Measurements from ENCODE around the gene FOXP4. TPM values are rescaled to one million over a fixed set of nuclear protein-coding genes. Genes with fewer than 3 reads are reported as not detected.
A peak's percentile ranks its signal among the peaks of the same experiment; 100 is the strongest.

Gene FOXP4
- total and polyA plus RNA-seq, 2 of the 13 experiments (the other 11 are each of a cell fraction or from before 2014, with no cell fraction given), result 11.0 to 12.4 TPM

DNA sequence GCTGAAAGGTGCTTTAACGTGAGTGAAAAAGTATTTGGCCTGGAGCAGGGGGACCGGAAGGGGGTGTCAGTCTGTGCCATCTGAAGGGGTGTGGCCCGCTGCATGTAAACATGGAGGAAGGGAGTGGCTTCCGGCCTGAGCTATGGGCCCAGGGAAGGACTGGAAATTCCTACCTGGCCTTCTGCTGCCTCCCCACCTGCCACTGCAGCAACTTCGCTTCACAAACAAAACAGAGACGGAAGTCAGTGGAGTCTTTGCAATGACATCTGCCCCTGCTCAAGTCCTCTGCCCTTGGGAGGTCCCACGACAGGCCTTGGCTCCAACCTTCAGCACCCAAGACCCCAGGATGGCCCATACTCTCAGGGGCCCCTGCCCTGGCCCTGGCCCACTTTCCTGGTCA is 28.1 kb upstream of the FOXP4 start (continued):
- no peak for TF ChIP-seq RFX5 (IDR thresholded peaks at IDR 0.05; ENCODE audit: low read depth, low read length)
- TF ChIP-seq NFKB2 (CRISPR knock-in tag; IDR thresholded peaks at IDR 0.05; ENCODE audit: borderline replicate concordance), result peak; percentile 49; the same call in 1 of the 2 replicates
- TF ChIP-seq, protein P1, sequence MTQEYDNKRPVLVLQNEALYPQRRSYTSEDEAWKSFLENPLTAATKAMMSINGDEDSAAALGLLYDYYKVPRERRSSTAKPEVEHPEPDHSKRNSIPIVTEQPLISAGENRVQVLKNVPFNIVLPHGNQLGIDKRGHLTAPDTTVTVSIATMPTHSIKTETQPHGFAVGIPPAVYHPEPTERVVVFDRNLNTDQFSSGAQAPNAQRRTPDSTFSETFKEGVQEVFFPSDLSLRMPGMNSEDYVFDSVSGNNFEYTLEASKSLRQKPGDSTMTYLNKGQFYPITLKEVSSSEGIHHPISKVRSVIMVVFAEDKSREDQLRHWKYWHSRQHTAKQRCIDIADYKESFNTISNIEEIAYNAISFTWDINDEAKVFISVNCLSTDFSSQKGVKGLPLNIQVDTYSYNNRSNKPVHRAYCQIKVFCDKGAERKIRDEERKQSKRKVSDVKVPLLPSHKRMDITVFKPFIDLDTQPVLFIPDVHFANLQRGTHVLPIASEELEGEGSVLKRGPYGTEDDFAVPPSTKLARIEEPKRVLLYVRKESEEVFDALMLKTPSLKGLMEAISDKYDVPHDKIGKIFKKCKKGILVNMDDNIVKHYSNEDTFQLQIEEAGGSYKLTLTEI (CRISPR knock-in tag; conservative IDR thresholded peaks at IDR 0.05), result no peak
- no peak for TF ChIP-seq ZNF790 (CRISPR knock-in tag; IDR thresholded peaks at IDR 0.05; ENCODE audit: borderline replicate concordance)
- peak; percentile 56; the same call in 1 of the 2 replicates for TF ChIP-seq YEATS4 (CRISPR knock-in tag; IDR thresholded peaks at IDR 0.05; ENCODE audit: borderline replicate concordance)
- TF ChIP-seq, protein P2, sequence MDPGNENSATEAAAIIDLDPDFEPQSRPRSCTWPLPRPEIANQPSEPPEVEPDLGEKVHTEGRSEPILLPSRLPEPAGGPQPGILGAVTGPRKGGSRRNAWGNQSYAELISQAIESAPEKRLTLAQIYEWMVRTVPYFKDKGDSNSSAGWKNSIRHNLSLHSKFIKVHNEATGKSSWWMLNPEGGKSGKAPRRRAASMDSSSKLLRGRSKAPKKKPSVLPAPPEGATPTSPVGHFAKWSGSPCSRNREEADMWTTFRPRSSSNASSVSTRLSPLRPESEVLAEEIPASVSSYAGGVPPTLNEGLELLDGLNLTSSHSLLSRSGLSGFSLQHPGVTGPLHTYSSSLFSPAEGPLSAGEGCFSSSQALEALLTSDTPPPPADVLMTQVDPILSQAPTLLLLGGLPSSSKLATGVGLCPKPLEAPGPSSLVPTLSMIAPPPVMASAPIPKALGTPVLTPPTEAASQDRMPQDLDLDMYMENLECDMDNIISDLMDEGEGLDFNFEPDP (CRISPR knock-in tag; conservative IDR thresholded peaks at IDR 0.05), result no peak
- TF ChIP-seq ZNF746 (CRISPR knock-in tag; IDR thresholded peaks at IDR 0.05), result peak; percentile 86
- TF ChIP-seq CENPX (CRISPR knock-in tag; IDR thresholded peaks at IDR 0.05), result no peak
- TF ChIP-seq, protein P3, sequence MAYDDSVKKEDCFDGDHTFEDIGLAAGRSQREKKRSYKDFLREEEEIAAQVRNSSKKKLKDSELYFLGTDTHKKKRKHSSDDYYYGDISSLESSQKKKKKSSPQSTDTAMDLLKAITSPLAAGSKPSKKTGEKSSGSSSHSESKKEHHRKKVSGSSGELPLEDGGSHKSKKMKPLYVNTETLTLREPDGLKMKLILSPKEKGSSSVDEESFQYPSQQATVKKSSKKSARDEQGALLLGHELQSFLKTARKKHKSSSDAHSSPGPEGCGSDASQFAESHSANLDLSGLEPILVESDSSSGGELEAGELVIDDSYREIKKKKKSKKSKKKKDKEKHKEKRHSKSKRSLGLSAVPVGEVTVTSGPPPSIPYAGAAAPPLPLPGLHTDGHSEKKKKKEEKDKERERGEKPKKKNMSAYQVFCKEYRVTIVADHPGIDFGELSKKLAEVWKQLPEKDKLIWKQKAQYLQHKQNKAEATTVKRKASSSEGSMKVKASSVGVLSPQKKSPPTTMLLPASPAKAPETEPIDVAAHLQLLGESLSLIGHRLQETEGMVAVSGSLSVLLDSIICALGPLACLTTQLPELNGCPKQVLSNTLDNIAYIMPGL (CRISPR knock-in tag; IDR thresholded peaks at IDR 0.05; ENCODE audit: borderline replicate concordance in 1 of 2, low read depth in 1 of 2), result peak in 1 of 2 experiments; percentile 43; a peak in 1 of 4 replicates
- TF ChIP-seq ZBTB8A (CRISPR knock-in tag; IDR thresholded peaks at IDR 0.05; ENCODE audit: borderline replicate concordance, low read depth), result no peak
- TF ChIP-seq, protein P4, sequence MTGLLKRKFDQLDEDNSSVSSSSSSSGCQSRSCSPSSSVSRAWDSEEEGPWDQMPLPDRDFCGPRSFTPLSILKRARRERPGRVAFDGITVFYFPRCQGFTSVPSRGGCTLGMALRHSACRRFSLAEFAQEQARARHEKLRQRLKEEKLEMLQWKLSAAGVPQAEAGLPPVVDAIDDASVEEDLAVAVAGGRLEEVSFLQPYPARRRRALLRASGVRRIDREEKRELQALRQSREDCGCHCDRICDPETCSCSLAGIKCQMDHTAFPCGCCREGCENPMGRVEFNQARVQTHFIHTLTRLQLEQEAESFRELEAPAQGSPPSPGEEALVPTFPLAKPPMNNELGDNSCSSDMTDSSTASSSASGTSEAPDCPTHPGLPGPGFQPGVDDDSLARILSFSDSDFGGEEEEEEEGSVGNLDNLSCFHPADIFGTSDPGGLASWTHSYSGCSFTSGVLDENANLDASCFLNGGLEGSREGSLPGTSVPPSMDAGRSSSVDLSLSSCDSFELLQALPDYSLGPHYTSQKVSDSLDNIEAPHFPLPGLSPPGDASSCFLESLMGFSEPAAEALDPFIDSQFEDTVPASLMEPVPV (CRISPR knock-in tag; IDR thresholded peaks at IDR 0.05), result no peak
- TF ChIP-seq, protein P5, sequence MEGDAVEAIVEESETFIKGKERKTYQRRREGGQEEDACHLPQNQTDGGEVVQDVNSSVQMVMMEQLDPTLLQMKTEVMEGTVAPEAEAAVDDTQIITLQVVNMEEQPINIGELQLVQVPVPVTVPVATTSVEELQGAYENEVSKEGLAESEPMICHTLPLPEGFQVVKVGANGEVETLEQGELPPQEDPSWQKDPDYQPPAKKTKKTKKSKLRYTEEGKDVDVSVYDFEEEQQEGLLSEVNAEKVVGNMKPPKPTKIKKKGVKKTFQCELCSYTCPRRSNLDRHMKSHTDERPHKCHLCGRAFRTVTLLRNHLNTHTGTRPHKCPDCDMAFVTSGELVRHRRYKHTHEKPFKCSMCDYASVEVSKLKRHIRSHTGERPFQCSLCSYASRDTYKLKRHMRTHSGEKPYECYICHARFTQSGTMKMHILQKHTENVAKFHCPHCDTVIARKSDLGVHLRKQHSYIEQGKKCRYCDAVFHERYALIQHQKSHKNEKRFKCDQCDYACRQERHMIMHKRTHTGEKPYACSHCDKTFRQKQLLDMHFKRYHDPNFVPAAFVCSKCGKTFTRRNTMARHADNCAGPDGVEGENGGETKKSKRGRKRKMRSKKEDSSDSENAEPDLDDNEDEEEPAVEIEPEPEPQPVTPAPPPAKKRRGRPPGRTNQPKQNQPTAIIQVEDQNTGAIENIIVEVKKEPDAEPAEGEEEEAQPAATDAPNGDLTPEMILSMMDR (CRISPR knock-in tag; IDR thresholded peaks at IDR 0.05), result peak; percentile 42
- TF ChIP-seq SKI (IDR thresholded peaks at IDR 0.05; ENCODE audit: partially characterized antibody), result no peak
- TF ChIP-seq PTBP1 (IDR thresholded peaks at IDR 0.05; ENCODE audit: low read depth, low read length, poor library complexity, severe bottlenecking), result no peak
- no peak for TF ChIP-seq HMG20B (CRISPR knock-in tag; conservative IDR thresholded peaks at IDR 0.05)
- TF ChIP-seq STAT5B (CRISPR knock-in tag; IDR thresholded peaks at IDR 0.05), result no peak
- TF ChIP-seq PRMT3 (CRISPR knock-in tag; IDR thresholded peaks at IDR 0.05; ENCODE audit: borderline replicate concordance, low read depth), result no peak
- TF ChIP-seq ZNF234 (CRISPR knock-in tag; conservative IDR thresholded peaks at IDR 0.05), result no peak
- no peak for TF ChIP-seq NR2F6 (IDR thresholded peaks at IDR 0.05)
- peak; percentile 28; the same call in 1 of the 2 replicates for TF ChIP-seq NR2F6 (CRISPR knock-in tag; IDR thresholded peaks at IDR 0.05)
- TF ChIP-seq, protein P6, sequence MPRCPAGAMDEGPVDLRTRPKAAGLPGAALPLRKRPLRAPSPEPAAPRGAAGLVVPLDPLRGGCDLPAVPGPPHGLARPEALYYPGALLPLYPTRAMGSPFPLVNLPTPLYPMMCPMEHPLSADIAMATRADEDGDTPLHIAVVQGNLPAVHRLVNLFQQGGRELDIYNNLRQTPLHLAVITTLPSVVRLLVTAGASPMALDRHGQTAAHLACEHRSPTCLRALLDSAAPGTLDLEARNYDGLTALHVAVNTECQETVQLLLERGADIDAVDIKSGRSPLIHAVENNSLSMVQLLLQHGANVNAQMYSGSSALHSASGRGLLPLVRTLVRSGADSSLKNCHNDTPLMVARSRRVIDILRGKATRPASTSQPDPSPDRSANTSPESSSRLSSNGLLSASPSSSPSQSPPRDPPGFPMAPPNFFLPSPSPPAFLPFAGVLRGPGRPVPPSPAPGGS (CRISPR knock-in tag; IDR thresholded peaks at IDR 0.05), result no peak

Data from HepG2 (cell line).